Measurements from ENCODE around the gene ERN2.
"Not testable (repeated sequence)": the region's sequence is repeated elsewhere in the genome, so short reads cannot be mapped to it uniquely, and the experiment has no call there.

Gene ERN2

DNA sequence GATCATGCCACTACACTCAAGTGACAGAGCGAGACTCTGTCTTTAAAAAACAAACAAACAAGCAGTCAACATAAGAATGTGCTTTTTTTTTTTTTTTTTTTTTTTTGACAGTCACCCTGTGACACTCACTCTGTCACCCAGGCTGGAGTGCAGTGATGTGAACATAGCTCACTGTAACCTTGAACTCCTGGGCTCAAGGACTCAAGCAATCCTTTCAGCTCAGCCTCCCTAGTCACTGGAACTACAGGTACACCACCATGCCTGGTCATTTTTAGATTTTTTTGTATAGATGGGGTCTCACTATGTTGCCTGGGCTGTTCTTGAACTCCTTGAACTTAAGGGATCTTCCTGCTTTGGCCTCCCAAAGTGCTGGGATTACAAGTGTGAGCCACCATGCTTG, 26.5 kb upstream of the ERN2 start:
- Histone ChIP-seq H3K27ac (no peak overlapping the region), H3K9me3 (ENCODE audit: severe bottlenecking) (no peaks in the 10 kb centered on the region), H3K36me3 (no peaks in the 10 kb centered on the region), H3K4me3 (ENCODE audit: low read depth, low read length) (no peak overlapping the region), H3K27me3 (ENCODE audit: insufficient read depth, low read depth, severe bottlenecking) (no peaks in the 10 kb centered on the region)
- DNase-seq: no peak
- TF ChIP-seq, protein P1, sequence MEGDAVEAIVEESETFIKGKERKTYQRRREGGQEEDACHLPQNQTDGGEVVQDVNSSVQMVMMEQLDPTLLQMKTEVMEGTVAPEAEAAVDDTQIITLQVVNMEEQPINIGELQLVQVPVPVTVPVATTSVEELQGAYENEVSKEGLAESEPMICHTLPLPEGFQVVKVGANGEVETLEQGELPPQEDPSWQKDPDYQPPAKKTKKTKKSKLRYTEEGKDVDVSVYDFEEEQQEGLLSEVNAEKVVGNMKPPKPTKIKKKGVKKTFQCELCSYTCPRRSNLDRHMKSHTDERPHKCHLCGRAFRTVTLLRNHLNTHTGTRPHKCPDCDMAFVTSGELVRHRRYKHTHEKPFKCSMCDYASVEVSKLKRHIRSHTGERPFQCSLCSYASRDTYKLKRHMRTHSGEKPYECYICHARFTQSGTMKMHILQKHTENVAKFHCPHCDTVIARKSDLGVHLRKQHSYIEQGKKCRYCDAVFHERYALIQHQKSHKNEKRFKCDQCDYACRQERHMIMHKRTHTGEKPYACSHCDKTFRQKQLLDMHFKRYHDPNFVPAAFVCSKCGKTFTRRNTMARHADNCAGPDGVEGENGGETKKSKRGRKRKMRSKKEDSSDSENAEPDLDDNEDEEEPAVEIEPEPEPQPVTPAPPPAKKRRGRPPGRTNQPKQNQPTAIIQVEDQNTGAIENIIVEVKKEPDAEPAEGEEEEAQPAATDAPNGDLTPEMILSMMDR (IDR thresholded peaks at IDR 0.05; ENCODE audit: low read depth, low read length): no peak

DNA sequence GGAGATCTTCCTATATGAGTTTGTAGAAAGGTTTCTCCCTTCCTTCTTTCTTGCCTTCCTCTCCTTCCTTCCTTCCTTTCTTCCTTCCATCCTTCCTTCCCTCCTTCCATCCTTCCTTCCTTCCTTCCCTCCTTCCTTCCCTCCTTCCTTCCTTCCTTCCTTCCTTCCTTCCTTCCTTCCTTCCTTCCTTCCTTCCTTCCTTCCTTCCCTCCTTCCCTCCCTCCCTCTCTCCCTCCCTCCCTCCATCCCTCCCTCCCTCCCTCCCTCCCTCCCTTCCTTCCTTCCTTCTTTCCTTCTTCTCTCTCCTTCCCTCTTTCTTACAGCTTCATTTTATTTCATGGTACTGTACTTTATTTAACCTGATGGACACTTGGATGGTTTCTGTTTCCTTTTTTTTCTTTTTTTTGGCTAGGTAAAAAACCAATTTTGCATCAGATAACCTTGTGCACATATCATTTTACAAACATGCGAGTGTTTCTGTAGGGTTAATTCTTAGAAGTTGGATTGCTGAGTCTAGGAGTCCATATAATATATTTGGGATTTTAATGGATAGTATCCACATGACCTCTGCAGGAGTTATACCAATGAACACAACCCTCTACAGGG, 24.5 kb upstream of the ERN2 start:
- H3K27ac ChIP-seq; H3K9me3 ChIP-seq (ENCODE audit: severe bottlenecking); H3K4me3 ChIP-seq (ENCODE audit: low read depth, low read length); H3K27me3 ChIP-seq (ENCODE audit: insufficient read depth, low read depth, severe bottlenecking); H3K36me3 ChIP-seq; DNase-seq: not testable (repeated sequence)

DNA sequence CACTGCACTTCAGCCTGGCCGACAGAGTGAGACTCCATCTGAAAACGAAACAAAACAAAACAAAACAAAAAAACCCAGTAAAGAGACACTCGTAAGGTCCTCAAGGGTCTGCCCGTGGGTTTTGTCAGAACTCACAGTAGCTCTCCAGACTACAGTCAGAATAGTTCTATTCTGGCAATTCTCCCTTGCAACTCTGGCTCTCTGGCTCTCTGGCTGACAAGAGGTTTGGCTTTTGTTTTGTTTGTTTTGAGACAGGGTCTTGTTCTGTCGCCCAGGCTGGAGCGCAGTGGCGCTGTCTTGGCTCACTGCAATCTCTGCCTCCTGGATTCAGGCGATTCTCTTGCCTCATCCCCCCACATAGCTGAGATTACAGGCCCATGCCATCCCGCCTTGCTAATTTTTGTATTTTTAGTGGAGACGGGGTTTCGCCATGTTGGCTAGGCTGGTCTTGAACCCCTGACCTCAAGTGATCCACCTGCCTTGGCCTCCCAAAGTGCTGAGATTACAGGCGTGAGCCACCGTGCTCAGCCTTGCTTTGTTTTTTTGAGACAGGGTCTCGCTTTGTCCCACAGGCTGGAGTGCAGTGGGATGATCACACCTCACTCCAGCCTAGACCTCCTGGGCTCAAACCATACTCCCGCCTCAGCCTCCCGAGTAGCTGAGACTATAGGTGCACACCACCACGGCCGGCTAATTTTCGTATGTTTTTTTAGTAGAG, 21.3 kb upstream of the ERN2 start:
- Histone ChIP-seq H3K9me3 (ENCODE audit: severe bottlenecking) (no peaks in the 10 kb centered on the region), H3K36me3 (no peaks in the 10 kb centered on the region), H3K4me3 (ENCODE audit: low read depth, low read length) (no peak overlapping the region), H3K27me3 (ENCODE audit: insufficient read depth, low read depth, severe bottlenecking) (no peaks in the 10 kb centered on the region), H3K27ac (no peak overlapping the region)
- TF ChIP-seq, protein P1 (IDR thresholded peaks at IDR 0.05; ENCODE audit: low read depth, low read length): no peak
- no peak for DNase-seq

DNA sequence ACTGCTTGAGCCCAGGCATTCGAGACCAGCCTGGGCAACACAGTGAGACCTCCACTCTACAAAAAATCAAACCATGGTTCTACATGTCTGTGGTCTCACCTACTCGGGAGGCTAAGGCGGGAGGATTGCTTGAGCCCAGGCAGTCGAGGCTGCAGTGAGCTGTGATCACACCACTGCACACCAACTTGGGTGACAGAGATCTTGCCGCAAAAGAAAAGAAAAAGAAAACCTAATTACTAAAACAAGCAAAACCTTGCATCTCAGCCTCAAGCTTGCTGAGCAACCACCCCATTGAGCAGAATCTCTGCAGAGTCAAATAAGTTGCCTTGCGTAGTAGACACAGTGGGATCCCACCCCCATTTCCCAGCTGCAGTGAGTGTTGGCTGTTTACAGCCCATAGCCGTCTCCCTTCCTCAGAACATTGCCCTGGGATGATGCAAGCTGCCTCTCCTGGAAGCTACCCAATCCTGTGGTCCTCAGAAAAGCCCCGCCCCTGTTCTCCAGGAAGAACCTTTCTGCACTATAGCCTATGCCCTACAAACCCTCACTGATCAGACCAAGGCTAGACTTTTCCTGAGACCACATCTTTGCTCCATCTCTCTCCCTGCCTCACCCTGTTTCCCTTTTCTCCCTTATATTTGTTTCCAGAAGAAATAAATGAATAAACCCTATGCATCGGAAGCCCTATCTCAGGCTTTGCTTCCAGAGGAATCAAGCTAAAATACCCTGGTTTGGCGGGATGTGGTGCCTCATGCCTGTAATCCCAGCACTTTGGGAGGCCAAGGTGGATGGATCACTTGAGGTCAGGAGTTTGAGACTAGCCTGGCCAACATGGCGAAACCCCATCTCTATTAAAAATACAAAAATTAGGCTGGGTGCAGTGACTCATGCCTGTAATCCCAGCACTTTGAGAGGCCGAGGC, 16.7 kb upstream of the ERN2 start:
- Histone ChIP-seq H3K27ac (no peak overlapping the region), H3K9me3 (ENCODE audit: severe bottlenecking) (no peaks in the 10 kb centered on the region), H3K36me3 (no peaks in the 10 kb centered on the region), H3K27me3 (ENCODE audit: insufficient read depth, low read depth, severe bottlenecking) (no peaks in the 10 kb centered on the region), H3K4me3 (ENCODE audit: low read depth, low read length) (no peak overlapping the region)
- DNase-seq: peak; percentile 16
- TF ChIP-seq, protein P1 (IDR thresholded peaks at IDR 0.05; ENCODE audit: low read depth, low read length): no peak

DNA sequence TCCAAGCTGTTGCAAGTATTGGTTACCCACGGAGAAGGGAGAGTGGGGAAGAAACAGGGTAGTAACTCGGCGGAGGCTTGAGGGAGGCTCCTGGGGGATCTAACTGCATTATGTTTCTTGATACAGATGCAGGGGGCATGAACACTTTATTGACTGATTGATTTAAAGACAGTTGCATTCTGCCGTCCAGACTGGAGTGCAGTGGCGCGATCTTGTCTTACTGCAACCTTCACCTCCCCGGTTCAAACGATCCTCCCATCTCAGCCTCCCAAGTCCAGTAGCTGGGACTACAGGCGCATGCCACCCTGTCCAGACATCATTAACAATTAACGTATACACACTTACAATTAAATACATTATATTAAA, 15.1 kb upstream of the ERN2 start:
- no peaks in the 10 kb centered on the region for H3K9me3 ChIP-seq (ENCODE audit: severe bottlenecking)
- TF ChIP-seq, protein P1 (IDR thresholded peaks at IDR 0.05; ENCODE audit: low read depth, low read length): no peak
- H3K27me3 ChIP-seq (ENCODE audit: insufficient read depth, low read depth, severe bottlenecking): no peaks in the 10 kb centered on the region

DNA sequence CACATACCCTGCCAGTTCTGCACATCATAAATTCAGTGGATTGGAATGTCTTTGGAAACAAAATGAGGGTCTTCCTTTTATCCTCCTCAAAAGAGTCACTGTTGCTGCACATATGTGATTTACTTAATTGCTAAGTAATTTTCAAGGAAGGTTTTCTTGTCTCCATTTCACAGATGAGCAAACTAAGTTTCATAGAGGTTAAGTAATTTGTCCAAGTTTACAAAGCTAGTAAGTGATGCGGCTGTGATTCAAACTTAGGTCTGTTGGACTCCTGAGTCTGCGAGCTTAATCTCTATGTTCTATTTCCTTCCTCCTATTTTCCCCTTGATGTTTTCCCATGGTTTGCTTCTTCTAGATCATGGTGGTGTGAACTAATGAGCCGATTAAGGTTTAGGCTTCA, 13.7 kb upstream of the ERN2 start:
- Histone ChIP-seq H3K36me3 (no peaks in the 10 kb centered on the region), H3K9me3 (ENCODE audit: severe bottlenecking) (no peaks in the 10 kb centered on the region), H3K4me3 (ENCODE audit: low read depth, low read length) (no peak overlapping the region), H3K27me3 (ENCODE audit: insufficient read depth, low read depth, severe bottlenecking) (no peaks in the 10 kb centered on the region), H3K27ac (no peak overlapping the region)
- TF ChIP-seq, protein P1 (IDR thresholded peaks at IDR 0.05; ENCODE audit: low read depth, low read length): no peak
- DNase-seq: no peak

More for the DNA sequence above, 15.1 kb upstream of the ERN2 start:
- H3K4me3 ChIP-seq (ENCODE audit: low read depth, low read length): no peak overlapping the region
- H3K36me3 ChIP-seq: no peaks in the 10 kb centered on the region
- no peak overlapping the region for H3K27ac ChIP-seq
- no peak for DNase-seq
